H1 (cell line): ENCODE results near the gene BAZ2A. TPM values are rescaled to one million over a fixed set of nuclear protein-coding genes. Genes with fewer than 3 reads are reported as not detected.
A peak's percentile ranks its signal among the peaks of the same experiment; 100 is the strongest.
"Not testable (repeated sequence)": the region's sequence is repeated elsewhere in the genome, so short reads cannot be mapped to it uniquely, and the experiment has no call there.

Experiments used
- CTCF ChIA-PET: fragments of 300-600 bp; sonication (Branson Sonifier 250); formaldehyde crosslinking; loops from one replicate; lab custom pipeline; 2021; ENCODE audit not compliant: partially characterized antibody; lab: Charles Lee
- POLR2A ChIA-PET: fragments of 300-600 bp; sonication (Branson Sonifier 250); formaldehyde crosslinking; loops from one replicate; lab custom pipeline; 2021; ENCODE audit warnings: inconsistent platforms; ENCODE audit not compliant: partially characterized antibody; lab: Charles Lee
- DNase-seq, 2 experiments: peaks; one replicate each; pipeline versions ENCODE4 v3.0.0 to v3.0.0-alpha.2; 2010 to 2022; ENCODE audit warnings: low spot score in 2 of 2, low read depth in 1 of 2, mixed read lengths in 1 of 2
- FAIRE-seq: peaks from 2 replicates; lab custom pipeline; 2011; peaks lifted over from hg19 to GRCh38; lab: Jason Lieb, UNC
- H2AFZ ChIP-seq: 2 replicates; pipeline ENCODE4 v1.8.1; 2012; ENCODE audit warnings: low read length, inconsistent platforms
- H2AK5ac ChIP-seq: 2 replicates; pipeline ENCODE4 v1.6.1; 2013; ENCODE audit warnings: low read depth, low read length
- H2BK120ac ChIP-seq: replicated peaks from 2 replicates; pipeline ENCODE3; 2013; ENCODE audit warnings: low read depth, low read length, inconsistent platforms
- H2BK12ac ChIP-seq: 2 replicates; pipeline ENCODE4 v1.6.1; 2013; ENCODE audit warnings: low read depth, low read length
- H2BK15ac ChIP-seq: 2 replicates; pipeline ENCODE4 v1.6.1; 2013; ENCODE audit warnings: low read length
- H2BK20ac ChIP-seq: 2 replicates; pipeline ENCODE4 v1.6.1; 2013; ENCODE audit warnings: low read length
- H2BK5ac ChIP-seq: 2 replicates; pipeline ENCODE4 v1.6.1; 2013; ENCODE audit warnings: low read depth, low read length
- H3K14ac ChIP-seq: 2 replicates; pipeline ENCODE4 v1.6.1; 2013; ENCODE audit warnings: inconsistent platforms; ENCODE audit not compliant: insufficient read length
- H3K18ac ChIP-seq: 2 replicates; pipeline ENCODE4 v1.6.1; 2013; ENCODE audit warnings: low read length; ENCODE audit errors: extremely low read depth
- H3K23ac ChIP-seq: 2 replicates; pipeline ENCODE4 v1.6.1; 2013; ENCODE audit warnings: inconsistent platforms; ENCODE audit not compliant: insufficient read length
- H3K23me2 ChIP-seq: 2 replicates; pipeline ENCODE4 v1.6.1; 2013; ENCODE audit warnings: low read depth, low read length
- H3K27ac ChIP-seq: 2 replicates; pipeline ENCODE4 v1.6.1; 2011; ENCODE audit warnings: low read depth, low read length, inconsistent platforms
- H3K27me3 ChIP-seq, 4 experiments: replicated peaks in 1 of 4; 1 replicate in 1 of 4; 2 replicates in 3 of 4; pipeline versions ENCODE4 v1.6.1 to v1.8.1; 2011 to 2013; ENCODE audit warnings: low read length in 3 of 4, mild to moderate bottlenecking in 3 of 4, inconsistent platforms in 2 of 4, mixed read lengths in 2 of 4, moderate library complexity in 1 of 4; ENCODE audit not compliant: control insufficient read depth in 3 of 4, insufficient read depth in 3 of 4; ENCODE audit errors: extremely low read depth in 1 of 4
- H3K36me3 ChIP-seq, 4 experiments: 2 replicates each; pipeline versions ENCODE4 v1.6.1 to v1.8.1; 2011 to 2013; ENCODE audit warnings: mild to moderate bottlenecking in 4 of 4, low read length in 3 of 4, moderate library complexity in 2 of 4, control low read depth in 1 of 4, inconsistent platforms in 1 of 4; ENCODE audit not compliant: insufficient read depth in 4 of 4, control insufficient read depth in 2 of 4
- H3K4ac ChIP-seq: replicated peaks from 2 replicates; pipeline ENCODE3; 2013; ENCODE audit warnings: low read length, low read depth, mixed read lengths, inconsistent platforms; ENCODE audit not compliant: insufficient read length
- H3K4me1 ChIP-seq, 4 experiments: replicated peaks in 1 of 4; 1 replicate in 1 of 4; 2 replicates in 3 of 4; pipeline versions ENCODE4 v1.6.1 to v1.8.1; 2011 to 2013; ENCODE audit warnings: low read length in 3 of 4, inconsistent platforms in 2 of 4, mixed read lengths in 1 of 4; ENCODE audit not compliant: insufficient read depth in 4 of 4, control insufficient read depth in 3 of 4
- H3K4me2 ChIP-seq, 2 experiments: 2 replicates each; pipeline versions ENCODE4 v1.6.1 to v1.8.1; 2011 to 2013; ENCODE audit warnings: low read depth in 2 of 2, low read length in 2 of 2, control low read depth in 1 of 2, inconsistent platforms in 1 of 2, mild to moderate bottlenecking in 1 of 2; ENCODE audit not compliant: insufficient read depth in 1 of 2
- H3K4me3 ChIP-seq, 4 experiments: fragments of 200-600, 300-600 bp in 1 of 4; sonication (generic), shearing (Covaris generic), sonication (Bioruptor Twin) in 1 of 4; 2 replicates each; pipeline versions ENCODE4 v1.5.1 to v1.8.1; 2011 to 2016; ENCODE audit warnings: low read length in 4 of 4, low read depth in 3 of 4, control low read depth in 2 of 4, inconsistent platforms in 2 of 4, mild to moderate bottlenecking in 2 of 4, mixed read lengths in 1 of 4, moderate library complexity in 1 of 4; ENCODE audit not compliant: insufficient read depth in 2 of 4; ENCODE audit errors: extremely low read depth in 1 of 4
- H3K56ac ChIP-seq: replicated peaks from 2 replicates; pipeline ENCODE3; 2013; ENCODE audit warnings: low read depth, mild to moderate bottlenecking, mixed read lengths, low read length, inconsistent platforms; ENCODE audit not compliant: insufficient read length
- H3K79me1 ChIP-seq: 2 replicates; pipeline ENCODE4 v1.6.1; 2013; ENCODE audit warnings: low read depth, low read length, control low read depth
- H3K79me2 ChIP-seq, 2 experiments: 2 replicates each; pipeline versions ENCODE4 v1.6.1 to v1.8.1; 2012 to 2013; ENCODE audit warnings: low read length in 2 of 2, mild to moderate bottlenecking in 2 of 2, inconsistent platforms in 1 of 2; ENCODE audit not compliant: insufficient read depth in 2 of 2, control insufficient read depth in 1 of 2
- H3K9ac ChIP-seq, 4 experiments: replicated peaks in 1 of 4; 1 replicate in 1 of 4; 2 replicates in 3 of 4; pipeline versions ENCODE4 v1.6.1 to v1.8.1; 2011 to 2013; ENCODE audit warnings: low read depth in 3 of 4, low read length in 3 of 4, control low read depth in 2 of 4, mild to moderate bottlenecking in 2 of 4, moderate library complexity in 2 of 4, inconsistent platforms in 1 of 4; ENCODE audit errors: extremely low read depth in 1 of 4
- H3K9me3 ChIP-seq, 2 experiments: 2 replicates each; pipeline versions ENCODE4 v1.6.1 to v1.8.1; 2012 to 2013; ENCODE audit warnings: mild to moderate bottlenecking in 2 of 2, moderate library complexity in 2 of 2, control low read depth in 1 of 2, inconsistent platforms in 1 of 2, low read depth in 1 of 2, low read length in 1 of 2, mixed read lengths in 1 of 2; ENCODE audit not compliant: insufficient read depth in 2 of 2
- H4K20me1 ChIP-seq, 2 experiments: replicated peaks in 1 of 2; 2 replicates each; pipeline versions ENCODE3 to v1.8.1; 2011 to 2013; ENCODE audit warnings: inconsistent platforms in 2 of 2, low read length in 2 of 2, mild to moderate bottlenecking in 1 of 2; ENCODE audit not compliant: insufficient read depth in 2 of 2, control insufficient read depth in 1 of 2
- H4K5ac ChIP-seq: 2 replicates; pipeline ENCODE4 v1.6.1; 2013; ENCODE audit warnings: low read length, low read depth, mixed read lengths, inconsistent platforms; ENCODE audit not compliant: insufficient read length
- H4K8ac ChIP-seq: 2 replicates; pipeline ENCODE4 v1.8.0; 2013; ENCODE audit warnings: mild to moderate bottlenecking, moderate library complexity, low read length, inconsistent platforms; ENCODE audit not compliant: insufficient read depth; ENCODE audit errors: extremely low read depth
- H4K91ac ChIP-seq: replicated peaks from 2 replicates; pipeline ENCODE3; 2013; ENCODE audit warnings: low read length, mixed read lengths, inconsistent platforms; ENCODE audit not compliant: insufficient read length
- EP300 ChIP-seq, 2 experiments: IDR thresholded peaks; 1 replicate in 1 of 2; 2 replicates in 1 of 2; pipeline ENCODE4 v1.6.1; 2011 to 2012; ENCODE audit warnings: low read depth in 2 of 2, low read length in 2 of 2, mild to moderate bottlenecking in 2 of 2, borderline replicate concordance in 1 of 2, inconsistent platforms in 1 of 2, moderate library complexity in 1 of 2
- WGBS, 2 experiments: shearing (Covaris generic) in 1 of 2; methylation state at CpG; one replicate each; pipeline versions ENCODE4 v1.1.6 to v1.1.7; 2013 to 2015; ENCODE audit warnings: low lambda C conversion rate in 2 of 2, mixed read lengths in 2 of 2, inconsistent platforms in 1 of 2, low coverage in 1 of 2, missing lambda C conversion rate in 1 of 2; ENCODE audit not compliant: insufficient replicate concordance in 2 of 2, insufficient coverage in 1 of 2, insufficient read length in 1 of 2; ENCODE audit errors: extremely low coverage in 1 of 2, missing lambda C conversion rate in 1 of 2; 5-methylcytosine and 5-hydroxymethylcytosine counted together
- polyA plus RNA-seq, 7 experiments: library from polyadenylated mRNA; depleted of rRNA in 3 of 7; stranded (reverse) in 5 of 7; unstranded in 2 of 7; fragments of >200 nt in 5 of 7; fragments of 200-250 nt in 2 of 7; gene quantifications; 1 replicate in 5 of 7; 2 replicates in 1 of 7; 4 replicates in 1 of 7; pipeline versions ENCODE4 v1.2.1 to v1.2.3, GENCODE V29; 2011 to 2013; ENCODE audit warnings: missing spikeins in 2 of 7, mixed read lengths in 2 of 7
- total RNA-seq: library from RNA; stranded (reverse); fragmentation: NEBNext Ultra II Directional; extraction: Animal tissue kit (Norgen Biotek cat#: 25700); gene quantifications from 2 replicates; pipeline ENCODE4 v1.2.1, GENCODE V29; 2021

The BAZ2A gene
- total and polyA plus RNA-seq, 2 of the 8 experiments (the other 6 are each of a cell fraction or from before 2014, with no cell fraction given), result 52.0 to 110 TPM

DNA sequence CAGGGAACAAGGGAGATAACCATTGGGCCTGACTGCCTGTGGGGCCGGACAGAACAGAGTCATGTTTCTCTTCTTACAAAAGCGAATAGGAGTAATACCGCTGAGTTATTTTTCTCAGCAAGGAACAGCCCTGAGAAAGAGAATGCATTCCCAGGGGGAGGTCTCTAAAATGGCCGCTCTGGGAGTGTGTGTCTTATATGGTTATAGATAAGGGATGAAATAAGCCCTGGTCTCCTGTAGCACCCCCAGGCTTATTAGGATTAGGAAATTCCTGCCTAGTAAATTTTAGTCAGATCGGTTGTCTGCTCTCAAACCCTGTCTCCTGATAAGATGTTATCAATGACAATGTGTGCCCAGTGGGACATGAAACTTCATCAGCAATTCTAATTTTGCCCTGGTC, 23.7 kb upstream of the BAZ2A start:
- TF ChIP-seq EP300 (IDR thresholded peaks at IDR 0.05; ENCODE audit: borderline replicate concordance in 1 of 2, low read depth in 2 of 2, low read length in 2 of 2), result peak in 1 of 2 experiments; percentile 90; a peak in 1 of 3 replicates
- CTCF ChIA-PET, result interaction anchor here (0.6 kb wide), 1 partner anchor 386 kb away, joined by 3 read pairs; no protein-coding TSS in a partner anchor
- 81% methylated on average over 5 of the region's 5 CpGs; no CpG with 5 or more reads in 1 of the 2 experiments for WGBS, 2 experiments

More for the DNA sequence above, 23.7 kb upstream of the BAZ2A start:
- H3K4me1 ChIP-seq, H3K79me2 ChIP-seq, H2BK5ac ChIP-seq, H3K4ac ChIP-seq, H2BK120ac ChIP-seq, H4K91ac ChIP-seq, H3K56ac ChIP-seq, H3K27ac ChIP-seq, H3K4me2 ChIP-seq, DNase-seq, H3K36me3 ChIP-seq, H3K18ac ChIP-seq, H3K9ac ChIP-seq, H2BK20ac ChIP-seq, H3K23ac ChIP-seq, H4K5ac ChIP-seq, H2AK5ac ChIP-seq, H2BK12ac ChIP-seq, H2AFZ ChIP-seq, H3K4me3 ChIP-seq, H3K79me1 ChIP-seq, H3K27me3 ChIP-seq, FAIRE-seq, H2BK15ac ChIP-seq, H4K8ac ChIP-seq, H4K20me1 ChIP-seq, H3K23me2 ChIP-seq, H3K14ac ChIP-seq: not testable (repeated sequence)
- POLR2A ChIA-PET, result interaction anchor here (13.1 kb wide), 1 partner anchor 11 kb away, joined by 130 read pairs; the partner anchor contains the start of gene ATP5F1B
- H3K9me3 ChIP-seq, result peaks cover 19 to 21% of the 10 kb centered on the region in 2 experiments; a peak in 3 of 4 replicates
